H1 (cell line): ENCODE data around the gene MTMR2. TPM values are rescaled to one million over a fixed set of nuclear protein-coding genes. Genes with fewer than 3 reads are reported as not detected.
"Not testable (repeated sequence)": the region's sequence is repeated elsewhere in the genome, so short reads cannot be mapped to it uniquely, and the experiment has no call there.

ENCODE experiments used
- CTCF ChIA-PET: fragments of 300-600 bp; sonication (Branson Sonifier 250); formaldehyde crosslinking; loops from one replicate; lab custom pipeline; 2021; ENCODE audit not compliant: partially characterized antibody; lab: Charles Lee
- POLR2A ChIA-PET: fragments of 300-600 bp; sonication (Branson Sonifier 250); formaldehyde crosslinking; loops from one replicate; lab custom pipeline; 2021; ENCODE audit warnings: inconsistent platforms; ENCODE audit not compliant: partially characterized antibody; lab: Charles Lee
- DNase-seq, 2 experiments: peaks; one replicate each; pipeline versions ENCODE4 v3.0.0 to v3.0.0-alpha.2; 2010 to 2022; ENCODE audit warnings: low spot score in 2 of 2, low read depth in 1 of 2, mixed read lengths in 1 of 2
- FAIRE-seq: peaks from 2 replicates; lab custom pipeline; 2011; peaks lifted over from hg19 to GRCh38; lab: Jason Lieb, UNC
- H2AFZ ChIP-seq: 2 replicates; pipeline ENCODE4 v1.8.1; 2012; ENCODE audit warnings: low read length, inconsistent platforms
- H2AK5ac ChIP-seq: 2 replicates; pipeline ENCODE4 v1.6.1; 2013; ENCODE audit warnings: low read depth, low read length
- H2BK120ac ChIP-seq: replicated peaks from 2 replicates; pipeline ENCODE3; 2013; ENCODE audit warnings: low read depth, low read length, inconsistent platforms
- H2BK12ac ChIP-seq: 2 replicates; pipeline ENCODE4 v1.6.1; 2013; ENCODE audit warnings: low read depth, low read length
- H2BK15ac ChIP-seq: 2 replicates; pipeline ENCODE4 v1.6.1; 2013; ENCODE audit warnings: low read length
- H2BK20ac ChIP-seq: 2 replicates; pipeline ENCODE4 v1.6.1; 2013; ENCODE audit warnings: low read length
- H2BK5ac ChIP-seq: 2 replicates; pipeline ENCODE4 v1.6.1; 2013; ENCODE audit warnings: low read depth, low read length
- H3K14ac ChIP-seq: 2 replicates; pipeline ENCODE4 v1.6.1; 2013; ENCODE audit warnings: inconsistent platforms; ENCODE audit not compliant: insufficient read length
- H3K18ac ChIP-seq: 2 replicates; pipeline ENCODE4 v1.6.1; 2013; ENCODE audit warnings: low read length; ENCODE audit errors: extremely low read depth
- H3K23ac ChIP-seq: 2 replicates; pipeline ENCODE4 v1.6.1; 2013; ENCODE audit warnings: inconsistent platforms; ENCODE audit not compliant: insufficient read length
- H3K23me2 ChIP-seq: 2 replicates; pipeline ENCODE4 v1.6.1; 2013; ENCODE audit warnings: low read depth, low read length
- H3K27ac ChIP-seq: 2 replicates; pipeline ENCODE4 v1.6.1; 2011; ENCODE audit warnings: low read depth, low read length, inconsistent platforms
- H3K27me3 ChIP-seq, 4 experiments: replicated peaks in 1 of 4; 1 replicate in 1 of 4; 2 replicates in 3 of 4; pipeline versions ENCODE4 v1.6.1 to v1.8.1; 2011 to 2013; ENCODE audit warnings: low read length in 3 of 4, mild to moderate bottlenecking in 3 of 4, inconsistent platforms in 2 of 4, mixed read lengths in 2 of 4, moderate library complexity in 1 of 4; ENCODE audit not compliant: control insufficient read depth in 3 of 4, insufficient read depth in 3 of 4; ENCODE audit errors: extremely low read depth in 1 of 4
- H3K36me3 ChIP-seq, 4 experiments: 2 replicates each; pipeline versions ENCODE4 v1.6.1 to v1.8.1; 2011 to 2013; ENCODE audit warnings: mild to moderate bottlenecking in 4 of 4, low read length in 3 of 4, moderate library complexity in 2 of 4, control low read depth in 1 of 4, inconsistent platforms in 1 of 4; ENCODE audit not compliant: insufficient read depth in 4 of 4, control insufficient read depth in 2 of 4
- H3K4ac ChIP-seq: replicated peaks from 2 replicates; pipeline ENCODE3; 2013; ENCODE audit warnings: low read length, low read depth, mixed read lengths, inconsistent platforms; ENCODE audit not compliant: insufficient read length
- H3K4me1 ChIP-seq, 4 experiments: replicated peaks in 1 of 4; 1 replicate in 1 of 4; 2 replicates in 3 of 4; pipeline versions ENCODE4 v1.6.1 to v1.8.1; 2011 to 2013; ENCODE audit warnings: low read length in 3 of 4, inconsistent platforms in 2 of 4, mixed read lengths in 1 of 4; ENCODE audit not compliant: insufficient read depth in 4 of 4, control insufficient read depth in 3 of 4
- H3K4me2 ChIP-seq, 2 experiments: 2 replicates each; pipeline versions ENCODE4 v1.6.1 to v1.8.1; 2011 to 2013; ENCODE audit warnings: low read depth in 2 of 2, low read length in 2 of 2, control low read depth in 1 of 2, inconsistent platforms in 1 of 2, mild to moderate bottlenecking in 1 of 2; ENCODE audit not compliant: insufficient read depth in 1 of 2
- H3K4me3 ChIP-seq, 4 experiments: fragments of 200-600, 300-600 bp in 1 of 4; sonication (generic), shearing (Covaris generic), sonication (Bioruptor Twin) in 1 of 4; 2 replicates each; pipeline versions ENCODE4 v1.5.1 to v1.8.1; 2011 to 2016; ENCODE audit warnings: low read length in 4 of 4, low read depth in 3 of 4, control low read depth in 2 of 4, inconsistent platforms in 2 of 4, mild to moderate bottlenecking in 2 of 4, mixed read lengths in 1 of 4, moderate library complexity in 1 of 4; ENCODE audit not compliant: insufficient read depth in 2 of 4; ENCODE audit errors: extremely low read depth in 1 of 4
- H3K56ac ChIP-seq: replicated peaks from 2 replicates; pipeline ENCODE3; 2013; ENCODE audit warnings: low read depth, mild to moderate bottlenecking, mixed read lengths, low read length, inconsistent platforms; ENCODE audit not compliant: insufficient read length
- H3K79me1 ChIP-seq: 2 replicates; pipeline ENCODE4 v1.6.1; 2013; ENCODE audit warnings: low read depth, low read length, control low read depth
- H3K79me2 ChIP-seq, 2 experiments: 2 replicates each; pipeline versions ENCODE4 v1.6.1 to v1.8.1; 2012 to 2013; ENCODE audit warnings: low read length in 2 of 2, mild to moderate bottlenecking in 2 of 2, inconsistent platforms in 1 of 2; ENCODE audit not compliant: insufficient read depth in 2 of 2, control insufficient read depth in 1 of 2
- H3K9ac ChIP-seq, 4 experiments: replicated peaks in 1 of 4; 1 replicate in 1 of 4; 2 replicates in 3 of 4; pipeline versions ENCODE4 v1.6.1 to v1.8.1; 2011 to 2013; ENCODE audit warnings: low read depth in 3 of 4, low read length in 3 of 4, control low read depth in 2 of 4, mild to moderate bottlenecking in 2 of 4, moderate library complexity in 2 of 4, inconsistent platforms in 1 of 4; ENCODE audit errors: extremely low read depth in 1 of 4
- H3K9me3 ChIP-seq, 2 experiments: 2 replicates each; pipeline versions ENCODE4 v1.6.1 to v1.8.1; 2012 to 2013; ENCODE audit warnings: mild to moderate bottlenecking in 2 of 2, moderate library complexity in 2 of 2, control low read depth in 1 of 2, inconsistent platforms in 1 of 2, low read depth in 1 of 2, low read length in 1 of 2, mixed read lengths in 1 of 2; ENCODE audit not compliant: insufficient read depth in 2 of 2
- H4K20me1 ChIP-seq, 2 experiments: replicated peaks in 1 of 2; 2 replicates each; pipeline versions ENCODE3 to v1.8.1; 2011 to 2013; ENCODE audit warnings: inconsistent platforms in 2 of 2, low read length in 2 of 2, mild to moderate bottlenecking in 1 of 2; ENCODE audit not compliant: insufficient read depth in 2 of 2, control insufficient read depth in 1 of 2
- H4K5ac ChIP-seq: 2 replicates; pipeline ENCODE4 v1.6.1; 2013; ENCODE audit warnings: low read length, low read depth, mixed read lengths, inconsistent platforms; ENCODE audit not compliant: insufficient read length
- H4K8ac ChIP-seq: 2 replicates; pipeline ENCODE4 v1.8.0; 2013; ENCODE audit warnings: mild to moderate bottlenecking, moderate library complexity, low read length, inconsistent platforms; ENCODE audit not compliant: insufficient read depth; ENCODE audit errors: extremely low read depth
- H4K91ac ChIP-seq: replicated peaks from 2 replicates; pipeline ENCODE3; 2013; ENCODE audit warnings: low read length, mixed read lengths, inconsistent platforms; ENCODE audit not compliant: insufficient read length
- WGBS, 2 experiments: shearing (Covaris generic) in 1 of 2; methylation state at CpG; one replicate each; pipeline versions ENCODE4 v1.1.6 to v1.1.7; 2013 to 2015; ENCODE audit warnings: low lambda C conversion rate in 2 of 2, mixed read lengths in 2 of 2, inconsistent platforms in 1 of 2, low coverage in 1 of 2, missing lambda C conversion rate in 1 of 2; ENCODE audit not compliant: insufficient replicate concordance in 2 of 2, insufficient coverage in 1 of 2, insufficient read length in 1 of 2; ENCODE audit errors: extremely low coverage in 1 of 2, missing lambda C conversion rate in 1 of 2; 5-methylcytosine and 5-hydroxymethylcytosine counted together
- polyA plus RNA-seq, 7 experiments: library from polyadenylated mRNA; depleted of rRNA in 3 of 7; stranded (reverse) in 5 of 7; unstranded in 2 of 7; fragments of >200 nt in 5 of 7; fragments of 200-250 nt in 2 of 7; gene quantifications; 1 replicate in 5 of 7; 2 replicates in 1 of 7; 4 replicates in 1 of 7; pipeline versions ENCODE4 v1.2.1 to v1.2.3, GENCODE V29; 2011 to 2013; ENCODE audit warnings: missing spikeins in 2 of 7, mixed read lengths in 2 of 7
- total RNA-seq: library from RNA; stranded (reverse); fragmentation: NEBNext Ultra II Directional; extraction: Animal tissue kit (Norgen Biotek cat#: 25700); gene quantifications from 2 replicates; pipeline ENCODE4 v1.2.1, GENCODE V29; 2021

The MTMR2 gene
- total and polyA plus RNA-seq, 2 of the 8 experiments (the other 6 are each of a cell fraction or from before 2014, with no cell fraction given), result 16.7 to 52.9 TPM

GRCh38 chr11:95811052-95811451, 112.9 kb downstream of the MTMR2 start:
- H3K9me3 ChIP-seq, result peaks cover 5 to 13% of the 10 kb centered on the region in 2 experiments; a peak in 3 of 4 replicates
- not testable (repeated sequence) for FAIRE-seq, H2BK15ac ChIP-seq

GRCh38 chr11:95806464-95806863, 117.4 kb downstream of the MTMR2 start:
- not testable (repeated sequence) for H3K23ac ChIP-seq, H2BK5ac ChIP-seq, H3K23me2 ChIP-seq, H3K18ac ChIP-seq, H2BK12ac ChIP-seq, H4K8ac ChIP-seq, H3K14ac ChIP-seq, FAIRE-seq, H3K27ac ChIP-seq, H3K4me1 ChIP-seq, H3K4ac ChIP-seq, DNase-seq, H3K79me1 ChIP-seq, H3K79me2 ChIP-seq, H3K27me3 ChIP-seq, H4K91ac ChIP-seq, H2BK120ac ChIP-seq, H2BK15ac ChIP-seq, H3K4me2 ChIP-seq, H3K4me3 ChIP-seq, H2AFZ ChIP-seq, H3K56ac ChIP-seq, H4K5ac ChIP-seq, H3K9ac ChIP-seq, H4K20me1 ChIP-seq, H2AK5ac ChIP-seq, H2BK20ac ChIP-seq
- H3K36me3 ChIP-seq, result peaks cover 5 to 46% (median 28%) of the 10 kb centered on the region in 4 experiments; a peak in 7 of 8 replicates
- peaks cover 12 to 14% of the 10 kb centered on the region in 2 experiments; a peak in 3 of 4 replicates for H3K9me3 ChIP-seq
- POLR2A ChIA-PET, result interaction anchor here (1.2 to 4.8 kb wide), 2 partner anchors 9 to 16 kb away, joined by 6 to 20 read pairs; partner anchors contain the start of genes CEP57 and FAM76B
- WGBS, 2 experiments, result 93% methylated on average over 6 of the region's 6 CpGs; no CpG with 5 or more reads in 1 of the 2 experiments
- CTCF ChIA-PET, result interaction anchor here (1.1 kb wide), 1 partner anchor 11 kb away, joined by 3 read pairs; no protein-coding TSS in a partner anchor

More at GRCh38 chr11:95811052-95811451, 112.9 kb downstream of the MTMR2 start:
- H2AK5ac ChIP-seq, H3K27me3 ChIP-seq, H3K18ac ChIP-seq, H3K56ac ChIP-seq, CTCF ChIA-PET, H3K79me2 ChIP-seq, H3K14ac ChIP-seq, H4K20me1 ChIP-seq, H3K79me1 ChIP-seq, POLR2A ChIA-PET, H3K23ac ChIP-seq, H3K4ac ChIP-seq, H2BK20ac ChIP-seq, H3K23me2 ChIP-seq, H4K91ac ChIP-seq, H2AFZ ChIP-seq, H4K8ac ChIP-seq, DNase-seq, H3K4me3 ChIP-seq, H3K4me2 ChIP-seq, H2BK120ac ChIP-seq, H3K4me1 ChIP-seq, H3K27ac ChIP-seq, H3K9ac ChIP-seq, H2BK5ac ChIP-seq, H2BK12ac ChIP-seq, H4K5ac ChIP-seq: not testable (repeated sequence)
- 96% methylated on average over 2 of the region's 4 CpGs; no CpG with 5 or more reads in 1 of the 2 experiments for WGBS, 2 experiments
- H3K36me3 ChIP-seq, result peaks cover under 1 to 30% (median 9%) of the 10 kb centered on the region in 4 experiments; a peak in 7 of 8 replicates
